Smooth muscle cell (in vitro differentiated cells): ENCODE measurements around the gene TEKT5. TPM values are rescaled to one million over a fixed set of nuclear protein-coding genes. Genes with fewer than 3 reads are reported as not detected.

Experiments used
- DNase-seq: peaks from one replicate; lab custom pipeline; 2025; ENCODE audit not compliant: unreplicated experiment; lab: John Stamatoyannopoulos, UW
- H2AFZ ChIP-seq: fragments of 200-600 bp; sonication (generic); 2 replicates; pipeline ENCODE4 v1.6.0; 2016; ENCODE audit warnings: antibody characterized with exemption, low read depth, mild to moderate bottlenecking
- H3F3A ChIP-seq: fragments of 200-600 bp; sonication (generic); 2 replicates; pipeline ENCODE4 v1.6.0; 2017; ENCODE audit warnings: antibody characterized with exemption, low read depth
- H3K27ac ChIP-seq: fragments of 200-600 bp; sonication (generic); 2 replicates; pipeline ENCODE4 v1.5.1; 2016; ENCODE audit warnings: low read depth, mild to moderate bottlenecking
- H3K27me3 ChIP-seq: fragments of 200-600 bp; sonication (generic); 2 replicates; pipeline ENCODE4 v1.6.1; 2016; ENCODE audit warnings: low read depth, mild to moderate bottlenecking
- H3K36me3 ChIP-seq: fragments of 200-600 bp; sonication (generic); 2 replicates; pipeline ENCODE4 v1.5.1; 2016; ENCODE audit warnings: low read depth
- H3K4me1 ChIP-seq: fragments of 200-600 bp; sonication (generic); 2 replicates; pipeline ENCODE4 v1.5.1; 2016; ENCODE audit warnings: low read depth
- H3K4me2 ChIP-seq: fragments of 200-600 bp; sonication (generic); 2 replicates; pipeline ENCODE4 v1.6.0; 2016; ENCODE audit warnings: mild to moderate bottlenecking
- H3K4me3 ChIP-seq: fragments of 200-600 bp; sonication (generic); 2 replicates; pipeline ENCODE4 v1.5.1; 2016; ENCODE audit warnings: mild to moderate bottlenecking
- H3K79me2 ChIP-seq: fragments of 200-600 bp; sonication (generic); 2 replicates; pipeline ENCODE4 v1.6.0; 2016; ENCODE audit warnings: low read depth, mild to moderate bottlenecking
- H3K9ac ChIP-seq: fragments of 200-600 bp; sonication (generic); 2 replicates; pipeline ENCODE4 v1.6.0; 2016; ENCODE audit warnings: low read depth
- H3K9me3 ChIP-seq: fragments of 200-600 bp; sonication (generic); replicated peaks from 2 replicates; pipeline ENCODE4 v1.5.1; 2016; ENCODE audit warnings: low read depth
- H4K20me1 ChIP-seq: fragments of 200-600 bp; sonication (generic); 2 replicates; pipeline ENCODE4 v1.6.0; 2016; ENCODE audit warnings: low read depth
- CTCF ChIP-seq: fragments of 200-600 bp; sonication (generic); IDR thresholded peaks from 2 replicates; pipeline ENCODE4 v1.5.1; 2017; ENCODE audit warnings: borderline replicate concordance, mild to moderate bottlenecking, antibody characterized with exemption; ENCODE audit not compliant: insufficient read depth, poor library complexity, severe bottlenecking
- WGBS: methylation state at CpG from one replicate; pipeline ENCODE4 v1.1.7; 2016; ENCODE audit warnings: low lambda C conversion rate; 5-methylcytosine and 5-hydroxymethylcytosine counted together
- polyA plus RNA-seq: library from polyadenylated mRNA; unstranded; fragments of >200 nt; fragmentation: Nextera tagmentation; extraction: Ambion mirVana; gene quantifications from 2 replicates; pipeline ENCODE4 v1.2.1, GENCODE V29; 2016
- total RNA-seq: library from RNA; depleted of rRNA; stranded (reverse); fragments of >200 nt; gene quantifications from 2 replicates; pipeline ENCODE4 v1.2.3, GENCODE V29; 2014

The TEKT5 gene
- total and polyA plus RNA-seq, 2 experiments from 2014 or later: not detected

DNA sequence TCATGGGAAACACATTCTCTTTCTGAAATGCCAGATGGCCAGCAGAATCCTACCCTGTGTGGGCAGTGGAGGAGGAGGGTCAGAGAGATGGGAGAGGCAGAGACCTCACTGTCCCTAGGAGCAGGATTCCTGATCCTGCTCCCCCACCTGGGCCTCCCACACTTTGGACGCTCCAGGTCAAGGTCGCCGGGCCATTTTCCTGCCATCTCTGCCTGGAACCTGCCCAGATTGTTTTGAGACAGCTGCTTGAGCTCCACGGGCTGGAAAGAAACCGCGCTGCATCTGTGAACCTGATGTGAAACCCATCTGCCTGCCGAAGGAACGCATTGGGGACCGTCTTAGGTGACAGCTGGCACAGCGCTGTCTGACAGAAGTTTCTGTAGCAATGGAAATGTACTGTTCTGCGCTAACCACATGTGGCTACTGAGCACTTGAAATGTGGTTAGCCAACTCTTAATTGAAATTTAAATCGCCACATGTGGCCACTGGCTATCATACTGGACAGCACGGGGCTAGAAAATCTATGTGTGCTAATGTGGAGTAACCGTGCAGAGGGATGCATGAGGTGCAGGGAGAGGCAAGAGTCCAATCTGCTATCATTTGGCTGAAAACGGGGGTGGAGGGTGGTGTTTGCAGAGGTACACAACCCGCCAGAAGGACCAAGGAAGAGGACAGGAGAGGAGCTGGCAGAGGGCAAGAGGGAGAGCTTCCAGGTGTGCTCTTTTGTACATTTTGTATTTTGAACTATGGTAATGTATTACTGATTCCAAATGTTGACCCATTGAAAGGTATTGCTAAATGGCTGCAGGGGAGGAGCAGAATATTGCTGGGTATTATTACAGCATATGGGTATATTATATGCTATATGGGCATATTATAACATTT lies 33.5 kb upstream of the TEKT5 start:
- Histone ChIP-seq H3K4me1 (no peaks in the 10 kb centered on the region), H3K4me3 (no peak overlapping the region), H4K20me1 (no peaks in the 10 kb centered on the region), H2AFZ (no peak overlapping the region), H3K36me3 (no peaks in the 10 kb centered on the region), H3K4me2 (no peak overlapping the region), H3K79me2 (no peaks in the 10 kb centered on the region), H3K9me3 (no peaks in the 10 kb centered on the region), H3K27ac (no peak overlapping the region), H3F3A (no peaks in the 10 kb centered on the region), H3K9ac (no peak overlapping the region), H3K27me3 (peaks cover 5% of the 10 kb centered on the region)
- 86% methylated on average over 16 of the region's 16 CpGs for WGBS
- DNase-seq: no peak
- TF ChIP-seq CTCF: no peak

DNA sequence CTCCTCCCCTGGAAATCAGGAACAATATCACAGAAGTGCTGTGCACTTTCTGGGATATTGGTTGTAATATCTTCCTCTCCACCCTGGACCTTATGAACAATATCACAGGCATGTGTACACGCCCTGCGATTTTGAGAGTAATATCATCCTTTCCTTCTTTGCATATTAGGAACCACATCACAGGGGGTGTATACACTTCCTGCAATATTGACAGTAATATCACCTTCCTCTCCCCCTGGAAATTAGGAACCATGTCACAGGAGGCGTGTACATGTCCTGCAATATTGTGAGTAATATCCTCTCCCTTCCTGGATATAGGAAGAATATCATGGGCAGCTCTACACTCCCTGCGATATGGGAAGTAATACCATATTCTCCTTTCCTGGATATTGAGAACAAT lies 14.2 kb upstream of the TEKT5 start:
- Histone ChIP-seq H3K27ac (no peak overlapping the region), H3K9ac (no peak overlapping the region), H3K36me3 (no peaks in the 10 kb centered on the region), H3K9me3 (no peaks in the 10 kb centered on the region), H4K20me1 (no peaks in the 10 kb centered on the region), H3K4me3 (no peak overlapping the region), H3F3A (no peaks in the 10 kb centered on the region), H3K79me2 (no peaks in the 10 kb centered on the region), H2AFZ (no peak overlapping the region), H3K4me1 (no peaks in the 10 kb centered on the region), H3K4me2 (no peak overlapping the region), H3K27me3 (peaks cover 6% of the 10 kb centered on the region)
- whole genome bisulfite sequencing: 74% methylated on average over 4 of the region's 4 CpGs
- no peak for DNase-seq
- no peak for TF ChIP-seq CTCF

DNA sequence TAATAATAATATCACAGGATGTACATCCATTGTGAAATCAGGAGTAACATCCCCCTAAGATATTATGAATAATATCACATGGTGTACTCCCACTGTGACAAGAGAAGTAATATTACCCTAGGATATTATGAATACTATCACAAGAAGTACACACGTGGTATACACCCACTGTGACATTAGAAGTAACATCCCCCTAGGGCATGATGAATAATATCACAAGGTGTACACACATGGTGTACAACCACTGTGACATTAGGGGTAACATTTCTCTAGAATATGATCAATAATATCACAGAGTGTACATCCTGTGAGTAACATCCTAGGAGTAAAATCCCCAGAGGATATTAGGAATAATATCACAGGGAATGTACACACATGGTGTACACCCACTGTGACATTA lies 5.0 kb upstream of the TEKT5 start:
- Histone ChIP-seq H3K4me2 (no peak overlapping the region), H3K4me1 (no peaks in the 10 kb centered on the region), H4K20me1 (no peaks in the 10 kb centered on the region), H2AFZ (no peak overlapping the region), H3F3A (no peaks in the 10 kb centered on the region), H3K36me3 (no peaks in the 10 kb centered on the region), H3K79me2 (no peaks in the 10 kb centered on the region), H3K9me3 (no peaks in the 10 kb centered on the region), H3K4me3 (no peak overlapping the region), H3K9ac (no peak overlapping the region), H3K27me3 (no peaks in the 10 kb centered on the region), H3K27ac (no peak overlapping the region)
- TF ChIP-seq CTCF: no peak
- no peak for DNase-seq
- WGBS: 70% methylated on average over 1 of the region's 1 CpG

GRCh38 chr16:10694306-10694705 lies 424 bp downstream of the TEKT5 start:
- H4K20me1 ChIP-seq: no peaks in the 10 kb centered on the region
- H3K4me2 ChIP-seq: no peak overlapping the region
- TF ChIP-seq CTCF: no peak
- WGBS: 95% methylated on average over 21 of the region's 21 CpGs
- H3K4me1 ChIP-seq: no peaks in the 10 kb centered on the region
- no peaks in the 10 kb centered on the region for H3K27me3 ChIP-seq
- no peak overlapping the region for H2AFZ ChIP-seq
- H3K36me3 ChIP-seq: no peaks in the 10 kb centered on the region
- no peaks in the 10 kb centered on the region for H3K79me2 ChIP-seq
- no peak overlapping the region for H3K4me3 ChIP-seq
- no peak overlapping the region for H3K27ac ChIP-seq
- H3K9me3 ChIP-seq: no peaks in the 10 kb centered on the region
- H3F3A ChIP-seq: no peaks in the 10 kb centered on the region
- DNase-seq: no peak
- H3K9ac ChIP-seq: no peak overlapping the region
